ENCODE data around the gene MED29.

The MED29 gene

GRCh38 chr19:39412100-39412866, 21.1 kb downstream of the MED29 start, which contains the start of gene PLEKHG2:
TSS of gene PLEKHG2 (plus strand) at chr19:39412669. CDS start at chr19:39414087, 1,418 bp downstream.
- DNase-seq: peak; percentile 99

DNA sequence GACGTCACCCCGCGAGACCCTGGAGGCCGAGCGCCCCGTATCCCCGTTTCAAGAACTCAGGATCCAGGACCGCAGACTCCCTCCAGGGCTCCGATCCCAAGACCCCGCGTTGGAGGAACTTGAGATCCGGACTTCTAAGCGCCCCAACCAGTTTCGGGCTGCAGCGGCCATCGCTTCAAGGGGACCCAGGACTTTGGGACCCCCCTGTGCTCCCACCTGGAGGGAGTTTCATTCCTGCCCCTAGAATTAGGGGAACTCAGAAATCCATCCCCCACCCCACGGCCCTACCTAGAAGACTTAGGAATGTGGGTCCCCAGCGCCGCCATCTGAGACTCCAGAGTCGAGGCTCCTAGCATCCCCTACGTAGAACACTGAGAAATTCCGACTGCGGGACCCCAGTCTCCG, 21.7 kb downstream of the MED29 start:
- no peak for DNase-seq

DNA sequence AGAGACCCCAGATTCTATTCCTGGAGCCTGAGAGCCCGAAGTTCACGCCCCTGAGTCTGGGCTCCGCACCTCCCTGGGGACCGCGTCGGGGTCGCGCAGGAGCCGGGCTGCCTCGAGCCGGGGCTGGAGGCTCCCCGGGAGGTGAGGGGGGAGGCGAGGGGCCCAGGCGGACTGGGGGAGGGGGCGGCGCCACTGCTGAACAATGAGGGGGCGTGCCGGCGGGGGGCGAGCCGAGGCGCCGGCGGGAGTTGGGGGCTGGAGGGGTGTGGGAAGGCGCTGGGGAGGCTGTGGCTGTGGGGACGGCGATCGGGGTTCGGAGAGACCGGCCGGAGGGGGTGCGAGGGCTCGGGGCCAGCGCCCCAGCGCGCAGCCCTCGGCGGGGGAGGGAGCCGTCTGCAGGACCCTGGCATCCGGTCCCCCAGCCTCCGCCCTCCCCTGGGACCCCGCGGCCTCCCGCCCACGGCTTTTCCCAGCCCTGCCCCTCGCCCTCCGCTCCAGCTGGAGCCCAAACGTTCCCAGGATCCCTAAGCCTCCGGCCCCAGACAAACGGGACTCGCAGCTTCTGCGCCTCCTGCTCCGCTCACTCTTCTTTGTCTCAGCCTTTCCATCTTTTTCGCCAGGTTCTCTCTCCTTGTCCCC, 22.2 kb downstream of the MED29 start:
- DNase-seq: peak; percentile 90

DNA sequence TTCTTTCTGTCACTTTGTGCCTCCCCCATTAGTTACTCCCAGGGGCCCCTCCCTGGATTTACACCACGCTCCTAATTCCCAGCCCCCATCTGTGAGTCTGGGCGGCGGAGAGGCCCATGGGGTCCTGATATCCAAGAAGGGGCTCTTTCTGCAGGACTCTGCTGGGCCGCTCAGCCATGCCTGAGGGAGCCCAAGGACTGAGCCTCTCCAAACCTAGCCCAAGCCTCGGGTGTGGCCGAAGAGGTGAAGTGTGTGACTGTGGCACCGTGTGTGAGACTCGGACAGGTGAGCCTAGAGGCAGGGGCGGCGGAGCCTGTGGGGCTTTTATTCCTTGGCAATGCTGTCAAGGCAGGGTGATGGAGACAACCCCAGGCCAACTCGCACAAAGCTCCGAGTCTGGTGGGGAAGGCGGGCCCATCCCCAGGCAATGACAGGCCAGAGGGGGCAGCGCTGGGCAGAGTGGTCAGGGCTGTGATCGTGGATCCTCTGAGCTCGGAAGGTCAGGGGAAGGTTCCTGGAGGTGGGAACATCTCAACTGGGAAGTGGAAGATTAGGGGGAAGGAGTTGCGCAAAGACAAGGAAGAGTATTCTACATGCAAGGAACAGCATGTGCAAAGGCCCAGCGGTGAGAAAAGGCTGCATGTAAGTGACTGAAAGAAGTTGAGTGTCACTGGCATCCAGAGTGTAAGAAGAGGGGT, 22.9 kb downstream of the MED29 start:
- DNase-seq: no peak

GRCh38 chr19:39415111-39416046, 24.2 kb downstream of the MED29 start:
- DNase-seq: peak; percentile 15

GRCh38 chr19:39416152-39417120, 25.3 kb downstream of the MED29 start:
- DNase-seq: peak; percentile 33

DNA sequence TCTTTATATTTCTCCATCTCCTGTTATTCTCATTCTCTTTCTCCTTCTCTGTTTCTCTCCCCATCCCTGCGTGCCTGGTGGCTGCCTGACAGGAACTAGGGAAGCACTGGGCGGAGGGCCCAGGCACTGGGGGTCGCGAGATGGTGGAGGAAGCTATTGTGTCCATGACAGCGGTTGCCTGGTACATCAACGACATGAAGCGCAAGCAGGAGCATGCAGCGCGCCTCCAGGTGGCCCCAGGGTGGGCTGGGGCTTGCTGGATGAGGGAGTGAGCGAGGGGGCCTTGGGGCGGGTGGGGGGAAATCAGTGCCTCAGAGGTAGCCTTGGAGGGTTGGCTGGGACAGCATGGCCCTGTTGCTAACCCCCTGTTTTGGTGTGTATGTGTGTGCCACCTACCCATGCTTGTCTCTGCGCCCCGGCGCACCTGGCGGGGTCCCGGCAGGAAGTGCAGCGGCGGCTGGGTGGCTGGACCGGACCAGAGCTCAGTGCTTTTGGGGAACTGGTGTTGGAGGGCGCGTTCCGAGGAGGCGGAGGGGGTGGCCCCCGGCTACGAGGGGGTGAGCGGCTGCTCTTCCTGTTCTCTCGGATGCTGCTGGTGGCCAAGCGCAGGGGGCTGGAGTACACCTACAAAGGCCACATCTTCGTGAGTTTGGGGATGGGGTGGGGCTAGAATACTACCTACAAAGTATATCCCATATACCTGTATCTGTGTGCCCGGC, 26.4 kb downstream of the MED29 start:
- peak; percentile 19 for DNase-seq

- DNase-seq: no peak
Observed at GRCh38 chr19:39419003-39419402, 27.8 kb downstream of the MED29 start.

- no peak for DNase-seq
Observed at GRCh38 chr19:39420769-39421168, 29.6 kb downstream of the MED29 start.

DNA sequence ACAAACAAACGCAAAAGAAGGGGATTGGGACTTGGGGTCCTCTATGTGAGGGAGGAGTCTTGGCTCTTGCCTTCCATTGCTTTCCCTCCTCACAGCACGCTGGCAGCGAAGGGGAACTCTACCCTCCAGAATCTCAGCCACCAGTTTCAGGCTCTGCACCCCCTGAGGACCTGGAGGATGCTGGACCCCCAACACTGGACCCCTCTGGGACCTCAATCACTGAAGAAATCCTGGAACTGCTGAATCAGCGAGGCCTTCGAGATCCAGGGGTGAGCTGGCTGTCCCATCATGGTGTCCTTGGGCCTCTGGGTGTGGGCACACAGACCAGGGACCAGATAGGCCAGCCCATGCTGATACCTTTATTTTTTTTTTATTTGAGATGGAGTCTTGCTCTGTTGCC, 30.8 kb downstream of the MED29 start:
- DNase-seq: no peak

- DNase-seq: no peak
Observed at GRCh38 chr19:39423258-39424086, 32.3 kb downstream of the MED29 start.

DNA sequence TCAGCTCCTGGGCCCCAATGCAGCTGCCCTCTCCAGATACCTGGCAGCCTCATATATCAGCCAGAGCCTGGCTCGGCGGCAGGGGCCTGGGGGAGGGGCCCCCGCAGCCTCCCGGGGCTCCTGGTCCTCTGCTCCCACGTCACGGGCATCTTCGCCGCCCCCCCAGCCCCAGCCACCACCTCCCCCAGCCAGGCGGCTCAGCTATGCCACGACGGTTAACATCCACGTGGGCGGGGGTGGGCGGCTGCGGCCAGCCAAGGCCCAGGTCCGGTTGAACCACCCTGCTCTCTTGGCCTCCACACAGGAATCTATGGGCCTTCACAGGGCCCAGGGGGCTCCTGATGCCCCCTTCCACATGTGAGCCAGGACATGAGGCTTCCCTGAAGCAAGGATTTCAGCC, 33.8 kb downstream of the MED29 start:
- no peak for DNase-seq

DNA sequence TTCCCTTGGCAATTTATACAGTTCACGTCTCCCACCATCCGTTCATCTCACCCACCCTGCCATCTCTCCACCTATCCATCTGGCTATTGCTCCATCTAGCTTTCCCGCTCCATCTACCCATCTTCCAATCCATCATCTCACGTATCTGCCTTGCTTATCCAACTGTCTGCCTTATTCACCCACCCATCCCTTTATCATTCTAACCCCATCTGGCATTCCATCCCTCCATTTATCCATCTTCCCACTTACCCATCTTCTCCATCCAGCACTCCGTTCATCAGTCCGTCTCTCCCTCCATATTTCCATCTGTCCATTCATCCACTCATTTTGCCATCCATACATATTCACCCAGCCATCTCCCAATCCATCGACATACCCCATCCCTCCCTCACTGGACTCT, 34.6 kb downstream of the MED29 start:
- DNase-seq: no peak

DNA sequence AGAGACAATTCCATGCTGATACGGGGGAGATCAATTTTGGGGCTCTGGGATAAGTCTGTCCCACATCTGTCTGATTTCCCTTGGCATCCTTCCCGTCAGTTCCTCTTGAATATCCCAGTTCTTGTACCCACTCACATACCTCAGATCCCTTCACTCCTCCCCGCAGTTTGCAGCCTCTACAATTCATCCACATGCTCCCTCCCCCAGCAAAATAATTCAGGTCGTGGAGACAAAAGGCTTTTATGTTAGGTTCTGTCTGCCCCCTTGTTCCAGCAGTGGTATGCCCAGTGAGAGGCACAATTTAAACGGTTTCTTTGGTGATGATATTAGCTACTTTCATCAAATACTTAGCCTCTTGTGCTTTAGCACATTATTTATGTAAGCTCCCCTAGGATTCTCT, 35.0 kb downstream of the MED29 start:
- no peak for DNase-seq

- no peak for DNase-seq
Observed at GRCh38 chr19:39427707-39428106, 36.5 kb downstream of the MED29 start.

DNA sequence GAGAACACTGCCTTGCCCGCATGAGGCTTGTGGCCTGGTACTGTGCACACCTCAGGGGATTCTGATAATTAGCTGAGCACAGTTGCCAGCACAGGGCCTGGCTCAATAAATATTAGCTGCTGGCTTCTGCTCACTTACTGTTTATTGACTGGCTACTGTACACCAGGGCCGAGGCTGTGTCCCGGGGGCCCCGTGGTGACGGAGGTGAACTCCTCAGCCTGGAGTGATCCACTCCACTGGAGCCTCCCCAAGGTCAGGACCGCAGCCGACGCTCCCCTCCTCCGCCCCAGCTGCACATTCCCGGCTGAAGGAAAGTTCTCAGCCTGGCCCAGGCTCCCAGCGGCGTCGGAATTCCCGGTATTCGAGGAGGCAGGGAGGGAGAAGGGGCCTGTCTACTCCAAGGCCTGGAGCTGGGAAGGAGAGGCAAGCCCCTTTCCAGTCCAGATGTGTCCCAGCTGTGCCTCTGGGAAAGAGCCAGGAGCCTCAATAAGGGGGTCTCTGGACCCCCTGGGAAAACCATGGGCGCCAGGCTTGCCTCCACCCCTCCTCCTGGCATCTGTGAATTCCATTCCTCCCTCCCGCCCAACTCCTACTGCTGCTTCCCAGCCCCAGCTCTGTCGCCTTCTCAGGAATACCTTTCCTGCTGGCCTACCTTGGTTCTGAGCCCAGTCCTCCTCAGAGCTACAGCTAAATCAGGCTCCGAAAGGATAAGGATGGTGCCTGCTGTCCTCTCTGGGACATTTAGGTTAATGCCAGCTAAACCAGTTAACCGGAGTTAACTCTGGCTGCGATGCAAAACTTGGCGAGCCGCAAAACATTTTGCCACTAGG, 37.3 kb downstream of the MED29 start:
- peak; percentile 94 for DNase-seq

GRCh38 chr19:39430675-39431593, 39.8 kb downstream of the MED29 start:
- DNase-seq: no peak

DNA sequence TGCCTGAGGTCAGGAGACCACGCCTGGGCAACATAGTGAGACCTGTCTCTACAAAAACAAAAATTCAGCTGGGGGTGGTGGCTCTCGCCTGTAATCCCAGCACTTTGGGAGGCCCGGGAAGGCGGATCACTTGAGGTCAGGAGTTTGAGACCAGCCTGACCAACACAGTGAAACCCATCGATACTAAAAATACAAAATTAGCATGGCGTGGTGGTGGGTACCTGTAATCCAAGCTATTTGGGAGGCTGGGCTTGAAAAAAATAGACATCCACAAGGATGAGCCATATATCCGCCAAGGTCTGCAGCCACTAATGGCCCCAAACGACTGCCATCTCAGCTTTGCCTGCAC, 41.5 kb downstream of the MED29 start:
- no peak for DNase-seq

Data from right hindlimb (tissue), 1 donor.